GM12872 (cell line): ENCODE data around the gene PHOX2B.

ENCODE experiments used
- CTCF ChIP-seq: IDR thresholded peaks from 3 replicates; pipeline ENCODE4 v1.5.1; 2011; ENCODE audit warnings: low read depth, mild to moderate bottlenecking, low read length, moderate library complexity; ENCODE audit not compliant: insufficient read depth

The PHOX2B gene

GRCh38 chr4:41785665-41786064 is 37.1 kb upstream of the PHOX2B start:
- no peak for TF ChIP-seq CTCF

- no peak for TF ChIP-seq CTCF
Observed at GRCh38 chr4:41784191-41784979, 35.9 kb upstream of the PHOX2B start.

- no peak for TF ChIP-seq CTCF
Observed at GRCh38 chr4:41776466-41776865, 27.9 kb upstream of the PHOX2B start.

GRCh38 chr4:41763729-41764128 is 15.2 kb upstream of the PHOX2B start:
- TF ChIP-seq CTCF = no peak

- no peak for TF ChIP-seq CTCF
Observed at GRCh38 chr4:41758884-41759283, 10.4 kb upstream of the PHOX2B start.

GRCh38 chr4:41757521-41758156 is 9.1 kb upstream of the PHOX2B start:
- TF ChIP-seq CTCF = no peak

- TF ChIP-seq CTCF = no peak
Observed at GRCh38 chr4:41753942-41754341, 5.4 kb upstream of the PHOX2B start.
